Activated CD4-positive, alpha-beta T cell treated with anti-CD3 and anti-CD28 coated beads, Interleukin-2, amount 10 ng/mL, durations not matched to agents 24 days and 14 days (primary cell): ENCODE results near the gene RASSF5. TPM values are rescaled to one million over a fixed set of nuclear protein-coding genes. Genes with fewer than 3 reads are reported as not detected.

ENCODE experiments used
- DNase-seq: peaks from one replicate; pipeline ENCODE4 v3.0.0; 2022
- H3K27ac Mint-ChIP-seq: one replicate; pipeline ENCODE4 v1.8.0; 2022; ENCODE audit warnings: mild to moderate bottlenecking, mixed read lengths
- H3K27me3 Mint-ChIP-seq: one replicate; pipeline ENCODE4 v1.8.0; 2022; ENCODE audit warnings: mixed read lengths
- H3K36me3 Mint-ChIP-seq: one replicate; pipeline ENCODE4 v1.8.0; 2022; ENCODE audit warnings: low read depth, mild to moderate bottlenecking, mixed read lengths
- H3K4me1 Mint-ChIP-seq: one replicate; pipeline ENCODE4 v1.8.0; 2021; ENCODE audit warnings: mixed read lengths
- H3K4me3 Mint-ChIP-seq: one replicate; pipeline ENCODE4 v1.8.0; 2022; ENCODE audit warnings: mild to moderate bottlenecking, moderate library complexity, mixed read lengths
- H3K9me3 Mint-ChIP-seq: one replicate; pipeline ENCODE4 v1.8.0; 2021; ENCODE audit warnings: mixed read lengths
- intact Hi-C: fragments of 100-400 bp; cut with micrococcal nuclease; formaldehyde crosslinking; loops from one replicate; pipeline ENCODE4 v1.15.1; 2023
- total RNA-seq: library from RNA; stranded (reverse); gene quantifications from 2 replicates; pipeline ENCODE4 v1.2.3, GENCODE V29; 2022

The RASSF5 gene
- total RNA-seq, 1 donor from 2014 or later: 193 TPM

- Mint-ChIP-seq H3K27me3 (peaks cover 10% of the 10 kb centered on the region), H3K4me1 (peaks cover 25% of the 10 kb centered on the region), H3K4me3 (peak within 1 kb of the TSS; percentile 87), H3K9me3 (no peaks in the 10 kb centered on the region), H3K27ac (peak within 1 kb of the TSS; percentile 94), H3K36me3 (peaks cover 12% of the 10 kb centered on the region)
- intact Hi-C loops: loop anchor here (1.0 to 2.0 kb wide), 6 partner anchors 23 to 276 kb away; partner anchors contain the start of gene EIF2D
- DNase-seq: peak; percentile 99
Observed at GRCh38 chr1:206635080-206635977, 128.0 kb downstream of the RASSF5 start, which contains the start of gene DYRK3. TSS of gene DYRK3 (plus strand) at chr1:206635536. CDS start at chr1:206635704, 168 bp downstream.

GRCh38 chr1:206635978-206636345 is 128.6 kb downstream of the RASSF5 start:
- no peak for DNase-seq
- H3K27me3 Mint-ChIP-seq: peaks cover 10% of the 10 kb centered on the region
- H3K27ac Mint-ChIP-seq: no peak overlapping the region
- peak overlapping the region; percentile 87 for H3K4me3 Mint-ChIP-seq
- H3K9me3 Mint-ChIP-seq: no peaks in the 10 kb centered on the region
- peaks cover 25% of the 10 kb centered on the region for H3K4me1 Mint-ChIP-seq
- intact Hi-C loops: loop anchor here (1.0 to 2.0 kb wide), 6 partner anchors 24 to 275 kb away; partner anchors contain the start of gene EIF2D
- peaks cover 14% of the 10 kb centered on the region for H3K36me3 Mint-ChIP-seq

GRCh38 chr1:206636671-206637070 is 129.3 kb downstream of the RASSF5 start:
- no peak overlapping the region for H3K27ac Mint-ChIP-seq
- no peaks in the 10 kb centered on the region for H3K9me3 Mint-ChIP-seq
- H3K4me1 Mint-ChIP-seq: peaks cover 25% of the 10 kb centered on the region
- DNase-seq: no peak
- H3K27me3 Mint-ChIP-seq: peaks cover 9% of the 10 kb centered on the region
- H3K36me3 Mint-ChIP-seq: peaks cover 15% of the 10 kb centered on the region
- intact Hi-C loops: no loop called here
- H3K4me3 Mint-ChIP-seq: peak overlapping the region; percentile 49

GRCh38 chr1:206637605-206638004 is 130.3 kb downstream of the RASSF5 start:
- intact Hi-C loops: no loop called here
- H3K4me3 Mint-ChIP-seq: peak overlapping the region; percentile 49
- no peak overlapping the region for H3K27ac Mint-ChIP-seq
- peaks cover 25% of the 10 kb centered on the region for H3K4me1 Mint-ChIP-seq
- no peak for DNase-seq
- peaks cover 18% of the 10 kb centered on the region for H3K36me3 Mint-ChIP-seq
- H3K27me3 Mint-ChIP-seq: peaks cover 5% of the 10 kb centered on the region
- no peaks in the 10 kb centered on the region for H3K9me3 Mint-ChIP-seq

Other genes with a start within 250 kb of the RASSF5 start
- gene IKBKE, start 37.1 kb upstream of the RASSF5 start, total RNA-seq: 50.0 and 51.5 TPM in 2 replicates
- gene EIF2D, start 104.9 kb downstream of the RASSF5 start, total RNA-seq: 86.6 and 89.4 TPM in 2 replicates
- gene DYRK3, start 128.0 kb downstream of the RASSF5 start, total RNA-seq: 16.5 and 16.9 TPM in 2 replicates
- 95.1 and 97.4 TPM in 2 replicates for gene MAPKAPK2, start 177.4 kb downstream of the RASSF5 start, total RNA-seq